Activated CD4-positive, alpha-beta memory T cell treated with anti-CD3 and anti-CD28 coated beads for 36 hours (primary cell): ENCODE measurements around the gene C2CD3. TPM values are rescaled to one million over a fixed set of nuclear protein-coding genes. Genes with fewer than 3 reads are reported as not detected.

Source experiments
- CTCF ChIA-PET: fragments of 350-600 bp; sonication (Branson Sonifier 250); formaldehyde crosslinking; loops from one replicate; lab custom pipeline; 2021; ENCODE audit warnings: antibody characterized with exemption, inconsistent platforms; lab: Charles Lee
- POLR2A ChIA-PET: fragments of 350-600 bp; sonication (Branson Sonifier 250); formaldehyde crosslinking; loops from one replicate; lab custom pipeline; 2021; ENCODE audit warnings: antibody characterized with exemption; lab: Charles Lee
- DNase-seq: peaks from one replicate; pipeline ENCODE4 v3.0.0-alpha.2; 2020
- H3K27ac Mint-ChIP-seq: one replicate; pipeline ENCODE4 v1.8.0; 2021; ENCODE audit warnings: mixed read lengths
- H3K27me3 Mint-ChIP-seq: one replicate; pipeline ENCODE4 v1.8.0; 2021; ENCODE audit warnings: mixed read lengths
- H3K36me3 Mint-ChIP-seq: one replicate; pipeline ENCODE4 v1.8.0; 2021; ENCODE audit warnings: mixed read lengths
- H3K4me1 Mint-ChIP-seq: one replicate; pipeline ENCODE4 v1.8.0; 2021; ENCODE audit warnings: low read depth, mixed read lengths
- H3K4me3 Mint-ChIP-seq: one replicate; pipeline ENCODE4 v1.8.0; 2021; ENCODE audit warnings: mild to moderate bottlenecking, mixed read lengths
- H3K9me3 Mint-ChIP-seq: one replicate; pipeline ENCODE4 v1.8.0; 2021; ENCODE audit warnings: mixed read lengths
- intact Hi-C: fragments of 100-400 bp; cut with micrococcal nuclease; formaldehyde crosslinking; loops from one replicate; pipeline ENCODE4 v1.15.1; 2023
- total RNA-seq, 2 experiments: library from RNA; stranded (reverse); gene quantifications; one replicate each; pipeline ENCODE4 v1.2.3, GENCODE V29; 2021

Gene C2CD3, protein sequence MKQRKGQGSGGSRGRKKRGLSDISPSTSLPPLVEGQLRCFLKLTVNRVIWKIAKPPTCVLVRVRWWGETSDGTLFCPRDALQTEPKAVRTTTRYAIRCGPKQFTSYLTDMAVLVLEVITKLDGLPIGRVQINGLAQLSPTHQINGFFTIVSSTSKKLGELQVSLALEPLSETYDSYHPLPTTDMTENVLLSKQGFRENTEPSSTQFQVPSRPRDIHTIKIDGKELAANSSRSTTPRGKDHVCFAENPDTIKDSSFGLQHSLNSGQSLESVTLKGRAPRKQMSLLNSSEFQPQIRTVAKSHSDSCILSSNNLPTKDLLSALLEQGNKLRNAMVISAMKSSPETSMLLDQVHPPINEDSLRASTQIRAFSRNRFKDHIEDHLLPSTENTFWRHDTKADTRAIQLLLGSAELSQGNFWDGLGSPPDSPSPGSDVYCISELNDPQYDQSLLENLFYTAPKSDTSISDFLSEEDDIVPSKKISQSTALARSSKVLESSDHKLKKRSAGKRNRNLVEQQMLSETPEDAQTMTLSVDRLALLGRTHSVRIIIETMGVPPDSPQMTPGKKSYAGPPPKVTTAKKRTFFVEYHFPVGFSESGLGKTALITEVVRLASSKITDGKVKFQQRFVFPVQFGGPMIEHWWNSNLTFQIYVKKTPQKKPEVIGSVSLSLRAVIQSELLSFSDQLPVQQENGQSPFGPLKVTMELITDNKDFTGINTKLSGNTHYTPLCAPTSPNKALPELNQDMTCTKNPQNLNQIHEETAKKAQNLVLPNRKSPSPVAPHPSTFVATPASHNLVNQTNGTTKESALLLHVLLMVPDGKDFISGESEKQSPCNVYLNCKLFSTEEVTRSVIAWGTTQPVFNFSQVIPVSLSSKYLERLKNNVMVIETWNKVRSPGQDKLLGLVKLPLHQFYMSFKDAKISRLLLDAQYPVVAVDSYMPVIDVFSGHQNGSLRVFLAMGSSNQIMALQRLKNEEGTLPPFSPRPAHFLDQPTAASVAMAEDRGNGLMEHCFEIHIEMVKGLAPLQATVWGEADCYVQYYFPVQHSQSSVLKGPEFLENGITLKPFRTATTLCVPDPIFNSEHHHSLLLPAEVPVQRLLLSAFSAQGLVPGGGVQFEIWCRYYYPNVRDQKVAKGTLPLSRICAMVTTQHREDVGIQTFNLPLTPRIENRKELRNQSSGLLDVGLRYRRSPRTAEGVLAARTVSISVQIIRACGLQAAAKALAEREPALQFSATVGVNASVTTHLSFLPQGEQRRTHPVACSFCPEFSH (N-terminal part only)
- 10 to 100 TPM; 22.6 to 24.7 TPM for total RNA-seq

DNA sequence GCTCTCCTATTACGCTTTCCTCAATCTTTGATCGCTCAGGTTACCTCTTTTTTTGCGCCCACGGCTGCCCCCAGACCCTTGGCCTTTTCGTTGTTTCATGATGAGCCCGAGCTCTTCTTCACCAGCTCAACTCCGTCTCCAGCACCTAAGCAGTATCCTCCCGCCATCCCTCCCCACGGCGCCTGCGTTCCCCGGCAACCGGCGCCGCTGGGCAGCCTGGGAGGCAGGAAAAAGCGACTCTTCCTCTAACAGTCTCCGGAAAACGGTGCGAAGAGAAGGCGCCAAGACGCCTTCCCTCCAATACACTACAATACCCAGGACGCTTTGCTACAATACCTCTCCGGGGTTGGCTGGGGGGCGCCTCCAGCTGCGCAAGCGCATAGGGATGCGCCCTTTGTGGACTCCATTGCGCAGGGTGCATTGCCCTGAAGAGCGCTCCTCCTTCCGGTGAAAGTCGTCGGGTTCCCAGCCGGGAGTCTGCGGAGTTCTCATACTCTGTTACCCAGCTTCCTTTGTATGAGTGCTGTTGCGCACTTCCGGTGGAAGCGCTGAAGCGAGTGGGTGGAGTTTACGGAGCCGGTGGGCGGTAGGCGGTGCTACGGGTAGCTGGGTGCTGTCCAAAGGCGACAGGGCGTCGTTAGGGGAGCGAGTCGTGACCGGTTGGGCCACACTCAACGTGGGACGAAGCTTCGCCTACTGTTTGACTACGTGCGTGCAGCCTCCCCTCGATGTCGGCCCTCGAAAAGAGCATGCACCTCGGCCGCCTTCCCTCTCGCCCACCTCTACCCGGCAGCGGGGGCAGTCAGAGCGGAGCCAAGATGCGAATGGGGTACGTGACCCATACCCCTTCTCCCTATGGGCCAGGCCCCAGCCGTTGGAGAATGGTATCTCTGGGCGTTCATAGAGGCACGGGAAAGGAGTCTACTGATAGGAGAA, at the start of gene C2CD3, which contains the start of gene PPME1:
TSS of gene C2CD3 (minus strand) at position 309 of the 936 bp plus-strand sequence. CDS start at position 99, 210 bp downstream.
TSS of gene PPME1 (plus strand) at position 596 of the 936 bp plus-strand sequence. CDS start at position 729, 133 bp downstream.
- H3K9me3 Mint-ChIP-seq = no peaks in the 10 kb centered on the region
- H3K4me3 Mint-ChIP-seq = no peak within 1 kb of the TSS
- CTCF ChIA-PET = interaction anchor here (0.8 to 1.6 kb wide), 8 partner anchors 12 to 410 kb away, joined by 3 to 7 read pairs (median 4); partner anchors contain the start of gene RAB6A
- intact Hi-C loops = loop anchor here (1.0 to 5.0 kb wide), 6 partner anchors 139 to 573 kb away; partner anchors contain the start of genes FAM168A and PGM2L1
- POLR2A ChIA-PET = interaction anchor here (0.6 to 3.1 kb wide), 12 partner anchors 13 to 818 kb away, joined by 3 to 10 read pairs (median 3); partner anchors contain the start of genes NEU3, RAB6A and UCP2
- H3K36me3 Mint-ChIP-seq = peaks cover 18% of the 10 kb centered on the region
- peak; percentile 99 for DNase-seq
- H3K27me3 Mint-ChIP-seq = no peaks in the 10 kb centered on the region
- peaks cover 18% of the 10 kb centered on the region for H3K4me1 Mint-ChIP-seq
- no peak within 1 kb of the TSS for H3K27ac Mint-ChIP-seq

DNA sequence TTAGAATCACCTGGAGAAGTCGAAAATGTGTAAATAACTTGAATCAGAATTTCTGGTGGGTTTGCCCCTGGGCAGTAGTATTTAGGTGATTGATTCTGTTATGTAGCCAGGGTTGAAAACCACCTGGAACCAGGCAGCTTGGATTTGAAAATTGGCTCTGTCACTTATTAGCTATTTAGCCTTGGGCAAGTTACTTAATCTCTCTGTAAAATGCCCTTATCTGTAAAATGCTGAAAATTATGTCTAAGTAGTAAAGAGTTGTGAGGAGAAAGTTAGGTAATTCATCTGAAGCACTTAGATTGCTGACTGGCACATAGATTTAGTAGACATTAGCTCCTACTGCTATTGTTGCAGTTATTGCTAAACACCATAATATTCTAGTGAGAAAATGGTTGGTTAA, 49.6 kb upstream of the C2CD3 start:
- no peaks in the 10 kb centered on the region for H3K4me1 Mint-ChIP-seq
- POLR2A ChIA-PET = no interaction called here
- peaks cover 12% of the 10 kb centered on the region for H3K36me3 Mint-ChIP-seq
- H3K4me3 Mint-ChIP-seq = no peak overlapping the region
- no peak overlapping the region for H3K27ac Mint-ChIP-seq
- DNase-seq = no peak
- no peaks in the 10 kb centered on the region for H3K27me3 Mint-ChIP-seq
- intact Hi-C loops = no loop called here
- H3K9me3 Mint-ChIP-seq = peaks cover 3% of the 10 kb centered on the region
- CTCF ChIA-PET = interaction anchor here (0.8 kb wide), 1 partner anchor 491 kb away, joined by 3 read pairs; no protein-coding TSS in a partner anchor

DNA sequence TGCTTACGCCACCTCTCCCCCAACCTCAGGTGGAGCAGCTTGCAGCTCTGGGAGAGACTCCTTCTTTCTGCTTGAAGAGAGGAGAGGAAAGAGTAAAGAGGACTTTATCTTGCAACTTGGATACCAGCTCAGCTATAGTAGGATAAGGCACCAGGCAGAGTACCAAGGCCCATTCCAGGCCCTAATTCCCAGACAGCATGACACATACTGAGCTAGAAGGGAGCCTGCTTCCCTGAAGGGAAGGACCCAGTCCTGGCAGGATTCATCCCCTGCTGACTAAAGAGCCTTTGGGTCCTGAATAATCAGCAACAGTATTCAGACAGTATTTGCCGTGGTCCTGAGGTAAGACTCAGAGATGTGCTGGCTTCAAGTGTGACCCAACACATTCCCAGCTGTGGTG, 41.7 kb upstream of the C2CD3 start:
- Mint-ChIP-seq H3K4me3 (no peak overlapping the region), H3K9me3 (peaks cover 2% of the 10 kb centered on the region), H3K36me3 (peaks cover 46% of the 10 kb centered on the region), H3K27me3 (no peaks in the 10 kb centered on the region), H3K27ac (no peak overlapping the region), H3K4me1 (peaks cover 3% of the 10 kb centered on the region)
- CTCF ChIA-PET = no interaction called here
- POLR2A ChIA-PET = no interaction called here
- no peak for DNase-seq
- intact Hi-C loops = no loop called here

DNA sequence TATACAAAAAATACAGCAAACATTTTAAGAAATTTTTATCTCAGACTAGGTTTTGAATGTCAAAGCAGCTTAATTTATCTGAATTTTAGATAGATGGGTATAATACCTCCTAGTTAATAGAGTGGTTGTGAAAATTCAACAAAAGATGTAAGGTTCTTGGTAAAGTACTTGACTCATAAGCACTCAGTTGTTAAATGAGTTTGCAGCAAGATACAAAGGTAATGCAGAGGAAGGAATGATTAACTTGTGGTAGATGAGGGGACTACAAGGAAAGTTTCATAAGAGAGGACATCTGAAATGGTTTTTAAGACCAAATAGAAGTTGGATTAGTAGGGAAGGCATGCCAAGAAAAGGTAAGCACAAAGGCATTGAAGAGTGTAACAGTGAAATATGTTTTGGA, 37.7 kb upstream of the C2CD3 start:
- Mint-ChIP-seq H3K9me3 (no peaks in the 10 kb centered on the region), H3K27me3 (no peaks in the 10 kb centered on the region), H3K4me1 (peaks cover 14% of the 10 kb centered on the region), H3K27ac (no peak overlapping the region), H3K36me3 (peaks cover 48% of the 10 kb centered on the region), H3K4me3 (no peak overlapping the region)
- no peak for DNase-seq
- POLR2A ChIA-PET = interaction anchor here (0.5 kb wide), 1 partner anchor 262 kb away, joined by 3 read pairs; no protein-coding TSS in a partner anchor
- intact Hi-C loops = no loop called here
- CTCF ChIA-PET = interaction anchor here (1.0 to 1.3 kb wide), 3 partner anchors 25 to 245 kb away, joined by 3 to 4 read pairs (median 4); no protein-coding TSS in a partner anchor

DNA sequence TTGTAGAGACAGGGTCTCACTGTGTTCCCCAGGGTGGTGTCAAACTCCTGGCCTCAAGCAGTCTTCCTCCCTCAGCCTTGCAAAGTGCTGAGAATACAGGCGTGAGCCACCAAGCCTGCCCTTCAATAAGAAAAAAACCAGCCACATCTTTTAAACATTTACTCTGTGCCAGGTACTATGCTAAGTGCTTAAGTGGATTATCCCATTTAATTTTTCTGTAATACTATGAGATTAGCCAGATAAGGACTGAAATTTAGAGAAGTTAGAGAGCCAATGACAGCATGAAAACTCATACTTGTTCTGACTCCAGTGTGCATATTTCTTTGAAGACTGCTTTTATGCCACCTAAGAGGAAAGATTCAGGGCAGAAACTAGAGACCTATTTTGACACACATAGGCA, 35.9 kb upstream of the C2CD3 start:
- ChIA-PET CTCF (no interaction called here), POLR2A (no interaction called here)
- peaks cover 36% of the 10 kb centered on the region for H3K36me3 Mint-ChIP-seq

DNA sequence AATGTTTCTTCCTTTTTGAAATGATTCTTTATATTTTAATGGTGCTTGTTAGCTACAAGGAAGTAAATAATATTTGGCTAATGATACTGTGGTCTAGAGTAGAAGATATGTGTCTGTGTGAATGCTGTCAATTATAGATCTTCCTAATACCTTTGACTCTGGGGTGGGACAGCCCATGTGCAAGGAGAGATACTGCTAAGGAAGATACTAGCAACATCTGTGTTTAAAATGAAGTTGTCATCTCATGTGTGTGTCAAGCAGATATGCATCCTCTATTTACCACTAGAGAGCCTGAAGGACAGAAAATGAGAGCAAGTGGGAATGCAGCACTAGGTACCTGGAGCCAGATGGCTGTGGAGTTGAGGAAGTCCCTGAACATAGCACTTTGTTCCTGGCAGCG, 34.4 kb upstream of the C2CD3 start:
- Mint-ChIP-seq H3K36me3 (peaks cover 31% of the 10 kb centered on the region), H3K4me3 (no peak overlapping the region), H3K9me3 (no peaks in the 10 kb centered on the region), H3K27ac (no peak overlapping the region), H3K27me3 (no peaks in the 10 kb centered on the region), H3K4me1 (peaks cover 16% of the 10 kb centered on the region)
- ChIA-PET CTCF (no interaction called here), POLR2A (interaction anchor here (0.6 kb wide), 1 partner anchor 34 kb away, joined by 3 read pairs; the partner anchor contains the start of genes C2CD3 and PPME1)
- no peak for DNase-seq
- intact Hi-C loops = no loop called here

More for the DNA sequence above, 35.9 kb upstream of the C2CD3 start:
- Mint-ChIP-seq H3K27ac (no peak overlapping the region), H3K9me3 (no peaks in the 10 kb centered on the region), H3K4me1 (peaks cover 16% of the 10 kb centered on the region), H3K27me3 (no peaks in the 10 kb centered on the region), H3K4me3 (no peak overlapping the region)
- intact Hi-C loops = no loop called here
- no peak for DNase-seq

DNA sequence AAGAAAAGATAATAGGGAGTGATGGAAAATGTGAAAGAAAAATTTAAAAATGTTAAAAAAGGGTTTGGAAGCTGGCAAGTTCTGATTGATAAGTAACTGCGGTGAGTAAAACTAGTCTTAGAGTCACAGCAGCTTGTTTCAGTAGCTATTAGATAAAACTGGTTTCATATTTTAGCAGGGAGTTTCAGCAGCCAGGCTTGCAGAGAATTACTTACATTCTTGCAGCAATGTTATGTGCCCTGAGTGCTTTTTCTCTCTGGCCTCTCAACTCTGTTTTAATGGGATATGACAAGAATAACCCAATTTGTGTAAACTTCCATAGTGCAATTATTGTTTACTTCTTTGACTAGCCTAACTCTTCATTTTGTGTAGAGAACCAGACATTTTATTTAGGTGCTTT, 33.9 kb upstream of the C2CD3 start:
- Mint-ChIP-seq H3K36me3 (peaks cover 27% of the 10 kb centered on the region), H3K4me1 (peaks cover 16% of the 10 kb centered on the region), H3K27me3 (no peaks in the 10 kb centered on the region), H3K9me3 (no peaks in the 10 kb centered on the region), H3K4me3 (no peak overlapping the region), H3K27ac (no peak overlapping the region)
- ChIA-PET POLR2A (interaction anchor here (0.6 kb wide), 1 partner anchor 34 kb away, joined by 3 read pairs; the partner anchor contains the start of genes C2CD3 and PPME1), CTCF (no interaction called here)
- intact Hi-C loops = no loop called here
- DNase-seq = no peak

DNA sequence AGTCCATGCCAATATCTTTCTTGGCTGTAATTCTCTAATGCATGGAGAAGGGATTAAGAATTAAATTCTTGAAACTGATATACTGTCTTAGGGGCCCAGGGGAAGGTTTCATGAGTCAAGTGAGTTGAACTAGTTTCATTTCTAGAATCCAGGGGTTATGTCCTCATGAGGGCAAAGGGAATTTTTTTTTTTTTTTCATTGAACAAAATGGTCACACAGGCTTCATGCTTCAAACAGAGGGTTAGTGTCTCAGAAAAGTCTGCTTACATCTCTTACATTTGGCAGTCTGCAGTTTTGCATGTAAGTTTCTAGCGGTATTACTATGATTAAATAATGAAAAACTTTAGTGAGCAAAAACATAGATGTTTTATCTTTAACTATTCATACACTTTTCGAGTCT, 33.2 kb upstream of the C2CD3 start:
- ChIA-PET CTCF (no interaction called here), POLR2A (no interaction called here)
- H3K27me3 Mint-ChIP-seq = no peaks in the 10 kb centered on the region
- H3K36me3 Mint-ChIP-seq = peaks cover 22% of the 10 kb centered on the region
- H3K27ac Mint-ChIP-seq = no peak overlapping the region
- H3K9me3 Mint-ChIP-seq = no peaks in the 10 kb centered on the region
- H3K4me3 Mint-ChIP-seq = no peak overlapping the region
- peaks cover 16% of the 10 kb centered on the region for H3K4me1 Mint-ChIP-seq
- no peak for DNase-seq
- intact Hi-C loops = no loop called here

DNA sequence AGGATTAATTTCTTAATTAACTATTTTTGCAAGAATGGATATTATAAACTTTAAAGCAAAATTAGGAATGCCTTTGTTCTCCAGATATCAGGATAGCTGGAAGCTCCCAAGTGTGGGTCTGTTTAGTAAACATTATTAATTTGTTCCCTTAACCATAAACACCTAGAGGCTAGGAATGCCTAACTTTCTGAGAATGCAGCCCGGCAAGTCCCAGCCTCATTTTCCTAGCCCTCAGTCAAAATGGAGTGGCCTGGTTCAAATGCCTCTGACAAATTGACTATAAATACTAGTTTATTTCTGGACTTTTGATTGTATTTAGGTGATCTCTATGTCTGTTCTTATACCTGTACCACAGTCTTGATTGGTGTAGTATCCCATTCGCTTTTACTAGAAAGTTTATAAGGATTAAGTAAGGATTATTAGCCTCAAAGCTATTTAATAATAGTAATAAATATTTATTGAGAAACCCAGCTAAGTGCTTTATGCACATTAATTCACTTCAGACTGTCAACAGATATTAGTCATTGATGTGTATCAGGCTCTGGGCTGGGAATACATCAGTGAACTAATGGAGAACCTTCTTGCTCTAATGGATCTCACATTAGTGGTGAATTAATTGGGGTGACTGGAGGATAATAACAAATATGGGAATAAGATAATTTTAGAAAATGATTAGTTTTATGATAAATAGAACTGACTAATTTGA, 26.1 kb upstream of the C2CD3 start:
- H3K36me3 Mint-ChIP-seq = peaks cover 24% of the 10 kb centered on the region
- no peak for DNase-seq
- peaks cover 4% of the 10 kb centered on the region for H3K9me3 Mint-ChIP-seq
- intact Hi-C loops = no loop called here
- H3K4me1 Mint-ChIP-seq = peaks cover 3% of the 10 kb centered on the region
- CTCF ChIA-PET = no interaction called here
- no peaks in the 10 kb centered on the region for H3K27me3 Mint-ChIP-seq
- no peak overlapping the region for H3K4me3 Mint-ChIP-seq
- H3K27ac Mint-ChIP-seq = no peak overlapping the region
- POLR2A ChIA-PET = no interaction called here

DNA sequence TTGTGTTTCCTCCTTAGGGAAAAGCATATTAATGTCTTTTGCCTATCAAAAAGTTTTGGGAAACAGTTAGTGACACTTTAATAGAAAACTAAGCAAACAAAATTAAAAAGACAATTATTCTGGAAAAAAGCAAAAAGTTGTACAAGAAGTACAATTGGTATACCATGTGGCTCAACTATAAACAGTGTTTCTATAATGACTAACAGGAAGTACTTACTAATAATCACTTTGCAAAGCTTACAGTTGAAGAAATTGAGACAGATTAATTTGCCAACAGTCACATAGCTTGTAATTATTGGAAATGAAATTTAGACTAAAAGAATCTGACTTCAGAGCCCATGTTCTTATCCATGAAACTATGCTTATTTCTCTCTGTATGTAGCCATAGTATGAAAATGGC, 25.0 kb upstream of the C2CD3 start:
- CTCF ChIA-PET = interaction anchor here (1.2 kb wide), 1 partner anchor 60 kb away, joined by 3 read pairs; no protein-coding TSS in a partner anchor

More for the DNA sequence above, 25.0 kb upstream of the C2CD3 start:
- Mint-ChIP-seq H3K27ac (no peak overlapping the region), H3K36me3 (peaks cover 29% of the 10 kb centered on the region), H3K27me3 (no peaks in the 10 kb centered on the region), H3K4me1 (peaks cover 3% of the 10 kb centered on the region), H3K4me3 (no peak overlapping the region), H3K9me3 (peaks cover 8% of the 10 kb centered on the region)
- no peak for DNase-seq
- POLR2A ChIA-PET = no interaction called here
- intact Hi-C loops = no loop called here
